Nephron (organoid): ENCODE measurements around the gene KLHL29.

Experiments used
- H3K27ac Mint-ChIP-seq, 3 experiments: 2 replicates each; pipeline ENCODE4 v1.8.0; 2020; ENCODE audit warnings: mixed read lengths in 3 of 3, mild to moderate bottlenecking in 2 of 3, moderate library complexity in 1 of 3
- H3K27me3 Mint-ChIP-seq: 2 replicates; pipeline ENCODE4 v1.8.0; 2021; ENCODE audit warnings: low read depth, mild to moderate bottlenecking, moderate library complexity, mixed read lengths
- H3K36me3 Mint-ChIP-seq: 2 replicates; pipeline ENCODE4 v1.8.0; 2020; ENCODE audit warnings: low read depth, mixed read lengths
- H3K4me1 Mint-ChIP-seq: 2 replicates; pipeline ENCODE4 v1.8.0; 2020; ENCODE audit warnings: mixed read lengths
- H3K4me3 Mint-ChIP-seq, 3 experiments: 2 replicates each; pipeline ENCODE4 v1.8.0; 2020; ENCODE audit warnings: mild to moderate bottlenecking in 3 of 3, mixed read lengths in 3 of 3, moderate library complexity in 2 of 3
- H3K9me3 Mint-ChIP-seq: 2 replicates; pipeline ENCODE4 v1.8.0; 2020; ENCODE audit warnings: mixed read lengths
- TF ChIP-seq, protein P1 (sequence below), 3 experiments: fragments of 200-600 bp; sonication (generic); IDR thresholded peaks; one replicate each; pipeline ENCODE4 v1.5.0; 2021; ENCODE audit warnings: antibody characterized with exemption in 3 of 3; ENCODE audit not compliant: unreplicated experiment in 3 of 3

KLHL29 gene

GRCh38 chr2:23700627-23701026 is 315.6 kb downstream of the KLHL29 start:
- peaks cover 31% of the 10 kb centered on the region for H3K4me1 Mint-ChIP-seq
- no peak overlapping the region for H3K27ac Mint-ChIP-seq
- H3K27me3 Mint-ChIP-seq = peaks cover 7% of the 10 kb centered on the region
- TF ChIP-seq, protein P1, sequence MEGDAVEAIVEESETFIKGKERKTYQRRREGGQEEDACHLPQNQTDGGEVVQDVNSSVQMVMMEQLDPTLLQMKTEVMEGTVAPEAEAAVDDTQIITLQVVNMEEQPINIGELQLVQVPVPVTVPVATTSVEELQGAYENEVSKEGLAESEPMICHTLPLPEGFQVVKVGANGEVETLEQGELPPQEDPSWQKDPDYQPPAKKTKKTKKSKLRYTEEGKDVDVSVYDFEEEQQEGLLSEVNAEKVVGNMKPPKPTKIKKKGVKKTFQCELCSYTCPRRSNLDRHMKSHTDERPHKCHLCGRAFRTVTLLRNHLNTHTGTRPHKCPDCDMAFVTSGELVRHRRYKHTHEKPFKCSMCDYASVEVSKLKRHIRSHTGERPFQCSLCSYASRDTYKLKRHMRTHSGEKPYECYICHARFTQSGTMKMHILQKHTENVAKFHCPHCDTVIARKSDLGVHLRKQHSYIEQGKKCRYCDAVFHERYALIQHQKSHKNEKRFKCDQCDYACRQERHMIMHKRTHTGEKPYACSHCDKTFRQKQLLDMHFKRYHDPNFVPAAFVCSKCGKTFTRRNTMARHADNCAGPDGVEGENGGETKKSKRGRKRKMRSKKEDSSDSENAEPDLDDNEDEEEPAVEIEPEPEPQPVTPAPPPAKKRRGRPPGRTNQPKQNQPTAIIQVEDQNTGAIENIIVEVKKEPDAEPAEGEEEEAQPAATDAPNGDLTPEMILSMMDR (IDR thresholded peaks at IDR 0.05; ENCODE audit: unreplicated experiment in 3 of 3) = no peak
- peaks cover 65% of the 10 kb centered on the region for H3K36me3 Mint-ChIP-seq
- no peak overlapping the region for H3K4me3 Mint-ChIP-seq
- peaks cover 5% of the 10 kb centered on the region for H3K9me3 Mint-ChIP-seq

GRCh38 chr2:23703037-23703582 is 318.1 kb downstream of the KLHL29 start:
- TF ChIP-seq, protein P1 (IDR thresholded peaks at IDR 0.05; ENCODE audit: unreplicated experiment in 3 of 3) = no peak
- peaks cover 21% of the 10 kb centered on the region for H3K4me1 Mint-ChIP-seq
- H3K9me3 Mint-ChIP-seq = peaks cover 5% of the 10 kb centered on the region
- no peak overlapping the region for H3K27ac Mint-ChIP-seq
- H3K36me3 Mint-ChIP-seq = peaks cover 68% of the 10 kb centered on the region
- H3K27me3 Mint-ChIP-seq = peaks cover 7% of the 10 kb centered on the region
- H3K4me3 Mint-ChIP-seq = no peak overlapping the region

DNA sequence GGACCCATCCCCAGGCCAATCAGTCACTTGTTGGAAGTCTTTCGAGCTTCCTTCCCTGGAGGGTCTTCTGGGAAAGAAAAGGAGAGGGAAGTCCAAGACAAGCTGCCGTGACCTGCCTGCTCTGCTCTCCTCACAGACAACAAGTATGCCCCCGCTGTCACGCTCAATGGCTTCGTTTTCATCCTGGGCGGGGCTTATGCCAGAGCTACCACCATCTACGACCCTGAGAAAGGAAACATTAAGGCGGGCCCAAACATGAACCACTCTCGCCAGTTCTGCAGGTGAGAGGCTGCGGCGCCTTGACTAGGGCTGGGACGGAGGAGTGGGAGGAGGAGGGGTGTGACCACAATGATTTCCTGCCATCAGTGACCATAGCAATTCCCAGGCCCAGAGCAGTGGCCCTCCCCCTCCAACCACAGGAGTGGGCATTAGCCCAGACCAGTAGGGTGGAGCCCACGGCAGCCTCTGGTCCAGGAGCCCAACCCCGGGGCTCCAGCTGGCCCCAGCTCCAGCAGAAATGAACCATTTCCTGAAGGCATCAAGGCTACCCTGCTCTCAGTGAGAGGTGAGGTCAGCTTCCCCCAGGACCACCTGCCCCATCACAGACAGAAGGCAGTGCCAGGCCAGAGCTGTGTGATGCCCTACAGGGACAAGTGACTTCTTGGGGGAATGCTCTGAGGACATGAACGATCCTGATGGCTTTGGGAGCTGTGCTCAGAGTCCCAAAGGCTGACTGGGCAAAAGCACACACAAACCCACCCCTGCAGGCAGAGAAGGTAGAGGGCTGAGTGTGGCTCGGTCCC is 318.8 kb downstream of the KLHL29 start:
- Mint-ChIP-seq H3K9me3 (peaks cover 5% of the 10 kb centered on the region), H3K27ac (no peak overlapping the region), H3K36me3 (peaks cover 71% of the 10 kb centered on the region)

GRCh38 chr2:23705771-23706612 is 321.0 kb downstream of the KLHL29 start:
- Mint-ChIP-seq H3K4me1 (no peaks in the 10 kb centered on the region), H3K4me3 (no peak overlapping the region), H3K9me3 (no peaks in the 10 kb centered on the region), H3K36me3 (peaks cover 60% of the 10 kb centered on the region), H3K27ac (no peak overlapping the region), H3K27me3 (peaks cover 3% of the 10 kb centered on the region)
- TF ChIP-seq, protein P1 (IDR thresholded peaks at IDR 0.05; ENCODE audit: unreplicated experiment in 3 of 3) = no peak

More for the DNA sequence above, 318.8 kb downstream of the KLHL29 start:
- H3K27me3 Mint-ChIP-seq = peaks cover 7% of the 10 kb centered on the region
- TF ChIP-seq, protein P1 (IDR thresholded peaks at IDR 0.05; ENCODE audit: unreplicated experiment in 3 of 3) = no peak
- peaks cover 14% of the 10 kb centered on the region for H3K4me1 Mint-ChIP-seq
- no peak overlapping the region for H3K4me3 Mint-ChIP-seq

GRCh38 chr2:23706613-23707078 is 321.7 kb downstream of the KLHL29 start:
- no peaks in the 10 kb centered on the region for H3K27me3 Mint-ChIP-seq
- no peak overlapping the region for H3K4me3 Mint-ChIP-seq
- no peaks in the 10 kb centered on the region for H3K4me1 Mint-ChIP-seq
- peaks cover 56% of the 10 kb centered on the region for H3K36me3 Mint-ChIP-seq
- H3K9me3 Mint-ChIP-seq = no peaks in the 10 kb centered on the region
- no peak overlapping the region for H3K27ac Mint-ChIP-seq
- TF ChIP-seq, protein P1 (IDR thresholded peaks at IDR 0.05; ENCODE audit: unreplicated experiment in 3 of 3) = no peak
